ENCODE results near the gene AMDHD2. TPM values are rescaled to one million over a fixed set of nuclear protein-coding genes. Genes with fewer than 3 reads are reported as not detected.
A peak's percentile ranks its signal among the peaks of the same experiment; 100 is the strongest.

Gene AMDHD2
- total and polyA plus RNA-seq, 2 experiments from 2014 or later: 20.2 to 68.1 TPM

- TF ChIP-seq CTCF (conservative IDR thresholded peaks at IDR 0.05; ENCODE audit: low read depth in 2 of 2): peak in 1 of 2 experiments; percentile 18; a peak in 2 of 4 replicates
Observed at GRCh38 chr16:2500430-2500917, 19.7 kb upstream of the AMDHD2 start (continued).

GRCh38 chr16:2500918-2501750, 19.0 kb upstream of the AMDHD2 start:
- Mint-ChIP-seq H3K27ac (no peak overlapping the region), H3K9me3 (no peaks in the 10 kb centered on the region), H3K4me3 (peak overlapping the region; percentile 57; the same call in 2 of the 3 replicates), H3K4me1 (peaks cover 5% of the 10 kb centered on the region), H3K27me3 (ENCODE audit: insufficient read depth, low read depth, poor library complexity) (no peaks in the 10 kb centered on the region), H3K36me3 (ENCODE audit: low read depth) (peaks cover 8% of the 10 kb centered on the region; the same call in 2 of the 3 replicates)
- Histone ChIP-seq H3K36me3 (ENCODE audit: insufficient read depth) (no peaks in the 10 kb centered on the region), H3K4me2 (peak overlapping the region; percentile 88), H4K20me1 (replicated peaks; ENCODE audit: insufficient read depth) (no peaks in the 10 kb centered on the region; the same call in 1 of the 2 replicates), H3K4me3 (peak overlapping the region; percentile 69), H2AFZ (peak overlapping the region; percentile 92), H3K9me2 (ENCODE audit: insufficient read depth) (no peaks in the 10 kb centered on the region), H3K79me2 (replicated peaks; ENCODE audit: insufficient read depth) (no peaks in the 10 kb centered on the region), H3K27ac (ENCODE audit: low read depth) (peak overlapping the region; percentile 59; the same call in 1 of the 2 replicates), H3F3A (replicated peaks; ENCODE audit: low read depth) (peaks cover 4% of the 10 kb centered on the region; the same call in 1 of the 2 replicates), H3K4me1 (ENCODE audit: insufficient read depth) (peaks cover 7% of the 10 kb centered on the region; the same call in 1 of the 2 replicates), H3K27me3 (ENCODE audit: insufficient read depth) (no peaks in the 10 kb centered on the region)
- peak; percentile 95 for TF ChIP-seq CTCF (conservative IDR thresholded peaks at IDR 0.05; ENCODE audit: low read depth in 2 of 2)
- no peak for TF ChIP-seq STAT1 (IDR thresholded peaks at IDR 0.05; ENCODE audit: unreplicated experiment)
- 0 out of 2 replicates have a peak, but pooled peaks have one; percentile 23 for TF ChIP-seq POLR2AphosphoS5 (IDR thresholded peaks at IDR 0.05; ENCODE audit: low read depth)
- DNase-seq (ENCODE audit: low spot score): peak; percentile 91
- ATAC-seq: peak; percentile 95

- Histone ChIP-seq H3K27ac (ENCODE audit: low read depth) (no peak overlapping the region), H2AFZ (peak overlapping the region; percentile 92; the same call in 1 of the 2 replicates)
- peak overlapping the region; percentile 50; the same call in 2 of the 3 replicates for H3K4me3 Mint-ChIP-seq
- TF ChIP-seq ETS1 (IDR thresholded peaks at IDR 0.05): no peak
- no peak for TF ChIP-seq NANOG (IDR thresholded peaks at IDR 0.05; ENCODE audit: borderline replicate concordance)
- no peak for TF ChIP-seq JUNB (IDR thresholded peaks at IDR 0.05; ENCODE audit: unreplicated experiment)
- no peak for TF ChIP-seq REST (IDR thresholded peaks at IDR 0.05; ENCODE audit: unreplicated experiment)
- no peak for TF ChIP-seq STAT1 (IDR thresholded peaks at IDR 0.05; ENCODE audit: unreplicated experiment)
Observed at GRCh38 chr16:2501946-2502895, 17.9 kb upstream of the AMDHD2 start.

More at GRCh38 chr16:2501946-2502895, 17.9 kb upstream of the AMDHD2 start:
- Mint-ChIP-seq H3K27ac (no peak overlapping the region), H3K4me1 (peaks cover 5% of the 10 kb centered on the region), H3K27me3 (ENCODE audit: insufficient read depth, low read depth, poor library complexity) (peaks cover 5% of the 10 kb centered on the region), H3K36me3 (ENCODE audit: low read depth) (peaks cover 6% of the 10 kb centered on the region; the same call in 1 of the 3 replicates), H3K9me3 (no peaks in the 10 kb centered on the region)
- ATAC-seq: no peak
- Histone ChIP-seq H3K36me3 (ENCODE audit: insufficient read depth) (no peaks in the 10 kb centered on the region), H3K4me1 (ENCODE audit: insufficient read depth) (peaks cover 7% of the 10 kb centered on the region; the same call in 1 of the 2 replicates), H3K4me2 (peak overlapping the region; percentile 88), H3K27me3 (ENCODE audit: insufficient read depth) (no peaks in the 10 kb centered on the region), H3K9me2 (ENCODE audit: insufficient read depth) (no peaks in the 10 kb centered on the region), H3K79me2 (replicated peaks; ENCODE audit: insufficient read depth) (no peaks in the 10 kb centered on the region), H4K20me1 (replicated peaks; ENCODE audit: insufficient read depth) (no peaks in the 10 kb centered on the region; the same call in 1 of the 2 replicates), H3F3A (replicated peaks; ENCODE audit: low read depth) (peaks cover 4% of the 10 kb centered on the region; the same call in 1 of the 2 replicates), H3K4me3 (peak overlapping the region; percentile 69; the same call in 1 of the 2 replicates)
- no peak for DNase-seq (ENCODE audit: low spot score)

Data from GM23338 (cell line).